NCI-H2171 (cell line): ENCODE data around the gene ASH1L.
"Not testable (repeated sequence)": the region's sequence is repeated elsewhere in the genome, so short reads cannot be mapped to it uniquely, and the experiment has no call there.

Source experiments
- DNase-seq: peaks from one replicate; lab custom pipeline; 2025; lab: John Stamatoyannopoulos, UW

ASH1L gene

DNA sequence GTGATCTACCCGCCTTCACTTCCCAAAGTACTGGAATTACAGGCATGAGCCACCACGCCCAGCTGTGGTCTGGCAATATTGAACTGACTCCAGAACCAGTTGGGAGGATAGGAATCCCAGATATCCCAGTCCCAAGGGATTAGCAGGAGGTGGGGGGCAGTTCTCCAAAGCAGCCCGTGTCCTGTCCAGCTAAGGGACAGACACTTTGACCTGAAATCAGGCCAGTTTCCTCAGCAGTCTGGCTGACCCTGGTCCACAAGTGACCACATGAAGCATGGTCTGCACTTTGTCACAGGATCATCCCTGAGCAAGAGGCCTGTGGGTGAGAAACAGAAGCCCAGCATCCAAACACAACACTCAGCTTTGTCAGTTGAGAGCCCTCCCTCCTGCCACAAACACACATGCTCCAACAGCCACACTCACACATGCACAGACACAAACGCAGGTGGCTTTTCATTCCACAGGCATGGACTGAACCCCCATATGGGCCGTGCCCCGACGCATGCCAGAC is 256.7 kb downstream of the ASH1L start:
- no peak for DNase-seq

DNA sequence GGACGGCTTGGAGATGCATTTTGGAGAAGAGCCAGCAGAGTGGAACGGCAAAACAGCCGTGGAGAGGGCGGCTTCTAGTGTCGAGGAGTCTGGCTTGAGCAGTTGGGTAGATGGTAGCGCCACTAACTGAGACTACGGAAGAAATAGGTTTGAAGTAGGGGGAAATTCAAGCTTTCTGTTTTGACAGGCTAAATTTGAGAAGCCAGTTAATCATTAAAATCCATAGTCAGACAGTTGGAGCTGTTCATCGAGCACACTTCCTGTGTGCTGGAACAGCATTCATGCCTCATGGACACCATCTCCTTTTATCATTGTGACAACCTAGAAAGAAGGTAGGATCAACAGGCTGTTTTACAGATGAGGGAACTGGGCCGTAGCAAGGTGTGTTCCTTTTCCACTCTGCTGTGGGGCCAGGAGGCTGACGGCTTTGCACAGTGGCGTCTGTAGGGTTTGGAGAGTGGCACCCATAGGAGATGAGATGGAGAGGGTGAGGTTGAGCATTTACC is 258.0 kb downstream of the ASH1L start:
- no peak for DNase-seq

DNA sequence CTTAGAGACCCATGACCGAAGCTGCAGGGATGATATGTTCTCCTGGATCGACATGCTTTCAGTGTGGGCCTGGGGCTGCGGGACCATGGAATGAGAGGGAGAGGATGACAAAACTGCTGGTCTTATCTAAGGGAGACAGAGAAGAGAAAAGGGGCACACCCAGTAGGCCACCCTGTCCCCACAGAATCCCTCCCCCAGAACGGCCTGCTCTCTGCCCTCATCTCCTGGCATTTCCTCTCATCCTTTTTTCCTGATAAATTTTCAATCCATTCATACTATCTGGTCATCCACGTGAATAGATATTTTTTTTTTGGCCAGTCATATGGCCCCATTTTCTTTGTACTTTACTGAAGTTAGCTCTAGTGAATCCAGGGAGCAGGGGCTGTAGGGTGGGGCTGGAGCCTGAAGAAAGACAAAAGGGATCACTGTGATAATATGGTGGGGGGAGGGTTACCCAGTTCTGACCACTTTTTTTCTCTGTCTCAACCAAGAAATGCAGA is 261.2 kb downstream of the ASH1L start, which contains the start of gene PKLR:
Gene PKLR, minus strand, starts transcription at position 97 of the 500 bp plus-strand sequence. Its CDS starts 43 bp downstream, at position 54.
- DNase-seq: no peak

DNA sequence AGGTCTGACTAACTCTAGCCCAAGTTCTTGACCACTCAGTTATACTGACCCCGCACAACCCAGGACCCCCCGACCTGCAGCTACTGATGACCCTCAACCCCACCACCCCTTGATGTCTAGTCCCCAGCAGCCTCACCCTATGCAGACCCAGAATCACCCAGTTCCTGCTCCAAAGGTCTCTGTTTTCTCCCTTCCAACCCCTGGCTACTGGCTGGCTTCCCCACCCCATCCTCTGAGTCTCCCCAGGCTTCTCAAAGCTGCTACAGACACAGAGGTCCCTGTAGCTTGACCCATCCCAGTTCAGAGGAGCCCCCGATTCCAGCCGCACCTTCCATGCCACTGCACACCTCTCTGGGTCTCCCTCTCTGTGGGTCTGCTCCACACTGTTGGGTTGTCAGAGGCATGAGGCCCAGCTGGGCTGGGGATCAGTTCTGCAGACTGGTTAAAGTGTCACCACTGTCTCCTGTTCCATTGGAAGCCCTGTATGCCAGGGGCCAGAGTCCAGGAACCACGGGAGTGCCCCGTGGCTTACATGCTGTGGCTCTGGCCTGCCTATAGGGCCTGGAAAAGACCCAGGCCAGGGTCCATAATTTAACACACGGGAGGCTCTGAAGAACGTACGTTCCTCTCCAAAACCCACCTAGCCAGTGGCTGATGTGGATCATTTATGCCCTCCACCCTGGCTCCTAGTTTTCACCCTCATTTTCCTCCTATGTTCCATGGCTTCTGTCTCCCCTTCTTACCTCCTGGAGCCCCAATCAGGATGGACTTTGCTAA is 261.9 kb downstream of the ASH1L start:
- no peak for DNase-seq

DNA sequence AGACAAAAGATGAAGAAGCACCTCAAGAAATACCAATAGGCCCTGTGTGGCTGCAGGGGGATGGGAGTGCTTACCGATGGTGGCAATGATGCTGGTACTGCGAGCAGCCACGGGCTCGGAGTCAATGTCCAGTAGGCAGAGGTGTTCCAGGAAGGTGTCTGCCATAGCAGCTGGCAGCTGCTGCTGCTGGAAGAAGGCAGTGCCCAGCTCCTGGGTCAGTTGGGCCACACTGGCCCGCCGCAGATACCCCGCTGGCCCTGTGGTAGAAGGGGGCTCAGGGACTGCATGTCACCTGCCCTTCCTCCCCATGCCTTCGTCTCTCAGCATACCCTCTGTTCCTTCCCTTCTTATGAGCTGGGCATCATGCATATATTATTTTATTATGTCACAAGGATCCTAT is 262.6 kb downstream of the ASH1L start:
- no peak for DNase-seq

DNA sequence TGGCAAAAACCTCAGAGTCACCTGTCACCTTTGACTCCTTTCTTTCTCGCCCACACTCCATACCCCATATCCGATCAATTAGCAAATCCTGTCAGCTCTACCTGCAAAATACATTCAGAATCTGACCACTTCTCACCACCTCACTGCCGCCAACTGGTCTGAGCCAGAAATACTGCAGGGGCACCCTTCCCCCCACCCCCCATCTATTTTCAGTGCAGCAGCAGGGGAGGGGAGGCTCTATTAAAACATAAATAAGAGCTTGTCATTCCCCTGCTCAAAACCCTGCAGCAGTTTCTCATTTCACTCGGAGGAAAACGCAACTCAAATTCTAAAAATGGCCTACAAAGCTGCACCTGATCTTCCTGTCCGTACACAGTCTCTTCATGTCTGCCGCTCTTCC is 265.2 kb downstream of the ASH1L start:
- no peak for DNase-seq

DNA sequence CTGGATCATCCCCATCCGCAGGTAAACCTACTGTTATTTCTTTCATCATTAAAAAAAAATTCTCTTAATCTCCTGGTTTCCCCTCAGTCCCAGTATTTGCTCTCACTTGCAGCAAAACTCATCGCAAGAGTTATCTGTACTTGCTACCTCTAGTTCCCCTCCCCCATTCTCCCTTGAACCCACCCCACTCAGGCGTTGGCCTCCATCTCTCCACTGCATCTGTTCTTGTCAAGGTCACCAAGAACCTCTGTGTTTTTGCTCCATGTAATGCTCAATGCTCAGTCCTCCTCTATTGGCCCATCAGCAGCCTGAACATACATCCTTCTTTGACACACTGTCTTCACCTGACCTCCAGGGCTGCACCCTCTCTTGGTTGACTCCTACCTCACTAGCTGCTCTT is 265.9 kb downstream of the ASH1L start:
- no peak for DNase-seq

DNA sequence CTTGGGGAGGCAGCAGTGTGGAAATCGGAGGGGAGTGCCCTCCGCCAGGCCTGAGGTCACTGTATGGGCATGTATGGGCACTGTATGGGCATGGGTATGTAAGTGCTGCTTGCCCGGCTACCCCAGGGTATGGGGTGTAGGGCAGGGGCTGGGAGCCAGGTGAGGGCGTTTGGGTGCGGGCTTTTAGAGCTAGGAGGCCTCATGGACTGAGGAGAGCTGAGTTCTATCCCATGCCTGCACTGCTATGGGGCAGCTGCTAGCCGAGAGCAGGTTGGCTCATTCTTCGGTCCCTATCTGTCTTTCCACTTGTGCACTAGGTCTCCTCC is 266.7 kb downstream of the ASH1L start:
- DNase-seq: no peak

DNA sequence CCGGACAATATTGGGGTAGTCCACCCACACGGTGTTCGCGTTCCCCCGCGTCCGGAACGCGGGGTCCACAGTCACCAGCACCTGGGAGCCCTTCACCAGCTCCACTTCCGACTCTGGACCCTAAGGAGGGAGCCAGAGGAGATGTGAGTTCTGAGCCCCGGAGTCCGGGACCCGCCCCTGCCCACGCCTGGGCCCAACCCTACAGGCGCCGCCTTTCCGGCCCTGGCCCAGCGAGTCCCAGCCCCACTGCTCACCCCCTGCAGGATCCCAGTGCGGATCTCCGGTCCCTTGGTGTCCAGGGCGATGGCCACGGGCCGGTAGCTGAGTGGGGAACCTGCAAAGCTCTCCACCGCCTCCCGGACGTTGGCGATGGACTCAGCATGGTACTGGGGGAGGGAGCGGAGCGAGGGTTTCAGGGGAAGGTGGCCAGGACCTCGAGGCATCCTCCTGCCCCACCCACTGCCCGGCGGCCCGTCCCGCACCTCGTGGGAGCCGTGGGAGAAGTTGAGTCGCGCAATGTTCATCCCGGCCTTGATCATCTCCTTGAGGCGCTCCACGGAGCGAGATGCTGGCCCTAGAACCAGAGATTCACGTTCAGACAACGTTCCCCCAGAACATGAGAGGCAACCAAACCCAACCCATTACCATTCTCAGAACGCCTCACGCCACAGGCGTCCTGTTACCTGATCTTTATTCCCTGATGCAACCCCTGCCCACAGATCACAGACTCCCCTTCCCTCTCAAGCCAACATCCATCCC is 267.2 kb downstream of the ASH1L start:
- DNase-seq: no peak

DNA sequence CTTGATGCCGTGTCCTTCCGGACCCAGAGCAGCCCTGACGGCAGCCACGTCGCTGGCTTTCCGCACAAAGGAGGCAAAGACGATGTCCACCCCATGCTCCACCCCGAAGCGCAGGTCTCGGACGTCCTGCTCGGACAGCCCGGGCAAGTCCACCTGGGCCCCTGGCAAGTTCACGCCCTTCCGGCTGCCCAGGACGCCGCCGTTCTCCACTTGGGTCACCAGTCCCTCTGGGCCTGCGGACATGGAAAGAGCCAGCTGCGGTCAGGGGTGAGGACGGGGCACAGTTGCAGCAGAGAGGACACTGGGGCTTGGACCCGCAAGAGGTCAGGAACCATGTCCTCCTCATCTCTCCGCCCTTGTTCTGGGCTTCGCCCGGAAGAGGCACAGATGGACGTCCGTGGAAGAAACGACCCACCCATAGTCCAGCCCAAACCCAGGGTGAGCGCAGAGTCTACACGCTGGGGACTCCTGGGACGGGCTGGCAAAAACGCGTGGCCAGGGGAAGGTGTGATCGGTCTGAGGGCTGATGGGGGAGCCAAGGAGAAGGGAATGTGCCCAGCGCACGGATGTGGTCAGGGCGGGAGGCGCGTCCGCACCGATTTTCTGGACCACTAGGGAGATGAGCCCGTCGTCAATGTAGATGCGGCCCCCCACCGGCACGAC is 268.0 kb downstream of the ASH1L start:
- DNase-seq: no peak

DNA sequence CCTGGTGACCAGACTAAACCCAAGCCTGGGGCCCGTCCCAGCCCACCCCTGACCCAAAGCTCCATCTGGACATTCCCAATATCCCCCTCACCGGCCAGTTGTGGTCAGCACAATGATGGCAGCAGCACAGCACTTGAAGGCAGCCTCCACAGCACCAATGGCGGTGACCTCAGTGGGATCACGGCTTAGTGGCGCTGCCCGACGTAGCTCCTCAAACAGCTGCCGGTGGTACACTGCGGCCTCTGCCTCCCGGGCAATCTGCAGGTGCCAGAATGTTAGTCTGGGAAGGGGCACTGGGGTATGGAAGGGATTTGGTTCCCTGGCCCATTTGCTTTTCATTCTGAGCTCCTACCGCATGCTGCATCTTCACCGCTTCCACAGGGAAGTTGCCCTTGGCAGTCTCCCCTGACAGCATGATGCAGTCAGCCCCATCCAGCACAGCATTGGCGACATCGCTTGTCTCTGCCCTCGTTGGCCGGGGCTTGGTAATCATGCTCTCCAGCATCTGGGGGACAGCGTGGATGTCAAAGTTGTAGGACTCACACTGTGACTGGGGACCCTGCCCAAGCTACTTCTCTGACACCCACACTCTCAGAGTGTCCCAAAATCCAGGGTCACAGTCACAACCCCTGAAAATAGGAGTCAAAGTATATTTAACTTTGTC is 269.4 kb downstream of the ASH1L start:
- DNase-seq: no peak

DNA sequence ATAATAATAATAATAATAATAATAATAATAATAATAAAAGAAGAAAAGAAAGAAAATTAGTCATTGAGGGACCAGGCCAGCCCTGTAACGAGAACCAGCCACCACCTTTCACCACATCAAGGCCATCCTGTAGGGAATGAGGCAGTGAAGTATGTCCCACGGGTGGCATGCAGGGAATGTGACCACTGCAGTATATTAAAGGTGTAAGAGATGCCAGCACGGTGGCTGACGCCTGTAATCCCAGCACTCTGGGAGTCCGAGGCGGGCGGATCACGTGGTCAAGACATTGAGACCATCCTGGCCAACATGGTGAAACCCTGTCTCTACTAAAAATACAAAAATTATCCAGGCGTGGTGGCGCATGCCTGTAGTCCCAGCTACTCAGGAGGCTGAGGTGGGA is 271.6 kb downstream of the ASH1L start:
- DNase-seq: not testable (repeated sequence)

DNA sequence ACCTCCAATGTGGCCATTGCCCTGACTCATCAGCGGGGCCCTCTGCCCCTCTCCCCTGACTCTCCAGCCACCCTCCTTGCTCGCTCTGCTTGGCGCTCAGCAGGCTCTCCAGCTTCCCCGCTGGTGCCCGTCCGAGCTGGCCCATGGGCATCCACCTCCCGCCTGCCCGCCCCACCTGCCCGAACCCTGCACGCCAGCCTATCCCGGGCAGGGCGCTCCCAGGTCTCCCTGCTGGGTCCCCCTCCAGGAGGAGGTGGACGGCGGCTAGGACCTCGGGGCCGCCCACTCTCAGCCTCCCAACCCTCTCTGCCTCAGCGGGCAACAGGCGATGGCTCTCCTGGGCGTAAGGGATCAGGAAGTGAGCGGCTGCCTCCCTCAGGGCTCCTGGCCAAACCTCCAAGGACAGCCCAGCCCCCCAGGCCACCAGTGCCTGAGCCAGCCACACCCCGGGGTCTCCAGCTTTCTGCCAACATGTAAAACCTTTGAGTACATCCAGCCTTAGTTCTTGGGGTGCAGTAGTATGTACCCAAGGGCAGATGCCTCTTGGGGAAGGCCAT is 274.5 kb downstream of the ASH1L start:
- no peak for DNase-seq

DNA sequence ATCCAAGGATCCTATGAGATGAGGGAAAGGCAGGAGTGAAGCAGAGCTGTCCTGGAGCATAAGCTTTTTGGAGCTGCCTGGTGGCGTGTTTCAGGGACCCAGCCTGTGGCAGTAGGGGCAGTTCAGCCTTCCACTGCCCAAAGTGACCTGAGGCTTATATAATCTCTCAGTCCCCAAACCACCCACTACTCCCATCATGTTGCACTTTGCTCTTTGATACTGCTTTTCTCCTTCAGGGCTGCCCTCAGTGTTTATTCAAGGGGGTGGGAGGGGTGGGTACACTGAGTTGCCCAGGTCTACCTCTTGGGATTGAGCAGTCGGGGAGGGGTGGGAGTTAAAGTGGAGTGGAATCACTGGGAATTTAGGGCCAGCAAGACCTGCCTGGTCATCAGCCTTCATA is 276.1 kb downstream of the ASH1L start:
- DNase-seq: no peak

DNA sequence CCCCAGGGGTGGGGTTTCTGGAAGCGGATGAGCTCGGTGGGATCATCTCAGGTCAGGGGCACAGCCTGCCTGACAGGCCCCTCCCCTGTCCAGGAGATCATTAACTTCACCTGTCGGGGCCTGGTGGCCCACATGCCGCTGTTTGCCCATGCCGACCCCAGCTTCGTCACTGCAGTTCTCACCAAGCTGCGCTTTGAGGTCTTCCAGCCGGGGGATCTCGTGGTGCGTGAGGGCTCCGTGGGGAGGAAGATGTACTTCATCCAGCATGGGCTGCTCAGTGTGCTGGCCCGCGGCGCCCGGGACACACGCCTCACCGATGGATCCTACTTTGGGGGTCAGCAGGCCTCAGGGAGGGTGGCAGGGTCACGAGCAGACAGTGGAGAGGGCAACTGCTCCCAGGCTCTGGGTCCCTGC is 277.0 kb downstream of the ASH1L start:
- DNase-seq: no peak
